CD4-positive, CD25-positive, alpha-beta regulatory T cell (primary cell): ENCODE data around the gene ANTKMT. TPM values are rescaled to one million over a fixed set of nuclear protein-coding genes. Genes with fewer than 3 reads are reported as not detected.

Source experiments
- ATAC-seq, 2 donors: fragments of 150-1000 bp; cut with Tn5 transposase; one replicate each; pipeline ENCODE4 v1.10.0; 2021; ENCODE audit warnings: low read depth in 2 of 2, moderate number of reproducible peaks in 2 of 2, moderate library complexity in 1 of 2
- DNase-seq, 3 donors: peaks; one replicate each; pipeline versions ENCODE4 v3.0.0 to v3.0.0-alpha.2; 2012 to 2022; ENCODE audit warnings: mixed read lengths in 1 of 3
- H3K27ac ChIP-seq: one replicate; pipeline ENCODE4 v1.7.0; 2013; ENCODE audit warnings: mild to moderate bottlenecking, low read length; ENCODE audit not compliant: insufficient read depth, poor library complexity, severe bottlenecking
- H3K27me3 ChIP-seq: one replicate; pipeline ENCODE4 v1.7.0; 2013; ENCODE audit warnings: low read length; ENCODE audit not compliant: control insufficient read depth, insufficient read depth
- H3K36me3 ChIP-seq: one replicate; pipeline ENCODE4 v1.7.0; 2013; ENCODE audit warnings: mild to moderate bottlenecking, low read length, moderate library complexity; ENCODE audit not compliant: control insufficient read depth, insufficient read depth
- H3K4me1 ChIP-seq: 2 replicates; pipeline ENCODE4 v1.7.0; 2013; ENCODE audit warnings: mild to moderate bottlenecking, low read length; ENCODE audit not compliant: insufficient read depth, control insufficient read depth, poor library complexity, severe bottlenecking
- H3K4me3 ChIP-seq: one replicate; pipeline ENCODE4 v1.7.0; 2013; ENCODE audit warnings: low read depth, mild to moderate bottlenecking, low read length, moderate library complexity
- H3K9me3 ChIP-seq, 2 experiments: 1 replicate in 1 of 2; 2 replicates in 1 of 2; pipeline ENCODE4 v1.7.0; 2013; ENCODE audit warnings: low read length in 2 of 2, mild to moderate bottlenecking in 1 of 2, moderate library complexity in 1 of 2; ENCODE audit not compliant: control insufficient read depth in 2 of 2
- H3K27ac Mint-ChIP-seq, 3 donors: one replicate each; pipeline ENCODE4 v1.8.0; 2020 to 2022; ENCODE audit warnings: mild to moderate bottlenecking in 3 of 3, mixed read lengths in 3 of 3, moderate library complexity in 2 of 3
- H3K27me3 Mint-ChIP-seq: one replicate; pipeline ENCODE4 v1.8.0; 2022; ENCODE audit warnings: mild to moderate bottlenecking, mixed read lengths
- H3K36me3 Mint-ChIP-seq: one replicate; pipeline ENCODE4 v1.8.0; 2020; ENCODE audit warnings: mixed read lengths
- H3K4me1 Mint-ChIP-seq, 4 donors: one replicate each; pipeline ENCODE4 v1.8.0; 2020 to 2022; ENCODE audit warnings: mixed read lengths in 4 of 4, mild to moderate bottlenecking in 1 of 4
- H3K4me3 Mint-ChIP-seq, 4 donors: one replicate each; pipeline ENCODE4 v1.8.0; 2020 to 2022; ENCODE audit warnings: mild to moderate bottlenecking in 4 of 4, mixed read lengths in 4 of 4, moderate library complexity in 3 of 4
- H3K9me3 Mint-ChIP-seq, 7 donors: one replicate each; pipeline ENCODE4 v1.8.0; 2020 to 2022; ENCODE audit warnings: mixed read lengths in 7 of 7, mild to moderate bottlenecking in 3 of 7, moderate library complexity in 2 of 7
- polyA plus RNA-seq, 4 donors: library from polyadenylated mRNA; unstranded; fragments of 300-500 nt; fragmentation: Illumina TruSeq; gene quantifications; one replicate each; pipeline ENCODE4 v1.2.3, GENCODE V29; 2021
- total RNA-seq: library from RNA; stranded (reverse); gene quantifications from one replicate; pipeline ENCODE4 v1.2.3, GENCODE V29; 2022

The ANTKMT gene
- total and polyA plus RNA-seq, 5 donors from 2014 or later: 13.6 to 85.9 (median 62.0) TPM

DNA sequence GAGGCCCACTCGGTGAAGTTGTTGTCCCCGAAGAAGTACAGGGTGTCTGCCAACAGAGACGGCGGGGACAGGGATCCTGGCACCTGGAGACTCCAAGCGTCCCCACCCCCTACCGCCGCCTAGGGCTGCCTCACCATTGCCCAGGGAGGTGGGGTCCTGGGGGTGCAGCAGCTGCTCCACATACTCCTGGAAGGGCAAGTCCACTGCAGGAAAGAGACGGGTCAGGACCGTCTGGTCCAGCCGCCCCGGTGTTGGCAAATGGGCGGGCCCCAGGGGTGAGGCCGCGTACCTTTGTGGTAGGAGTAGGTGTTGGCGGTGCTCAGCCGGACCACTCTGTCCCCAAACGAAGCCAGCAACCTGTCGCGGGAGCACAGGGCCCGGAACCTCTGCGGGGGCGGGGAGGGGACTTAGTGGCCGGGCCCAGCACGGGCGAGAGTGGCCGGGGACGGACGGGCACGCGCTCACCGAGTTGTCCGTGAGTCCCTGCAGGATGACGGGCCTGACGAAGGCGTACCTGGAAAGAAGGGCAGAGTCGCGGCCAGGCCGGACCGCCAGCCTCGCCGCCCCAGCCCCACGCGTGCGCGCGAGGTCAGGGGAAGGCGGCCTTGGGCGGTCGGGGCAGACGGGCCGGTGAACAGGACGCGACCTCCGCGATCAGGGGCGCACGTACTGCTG is 37.4 kb upstream of the ANTKMT start:
- H3K4me1 ChIP-seq: peaks cover 43% of the 10 kb centered on the region
- no peaks in the 10 kb centered on the region for H3K27me3 Mint-ChIP-seq

DNA sequence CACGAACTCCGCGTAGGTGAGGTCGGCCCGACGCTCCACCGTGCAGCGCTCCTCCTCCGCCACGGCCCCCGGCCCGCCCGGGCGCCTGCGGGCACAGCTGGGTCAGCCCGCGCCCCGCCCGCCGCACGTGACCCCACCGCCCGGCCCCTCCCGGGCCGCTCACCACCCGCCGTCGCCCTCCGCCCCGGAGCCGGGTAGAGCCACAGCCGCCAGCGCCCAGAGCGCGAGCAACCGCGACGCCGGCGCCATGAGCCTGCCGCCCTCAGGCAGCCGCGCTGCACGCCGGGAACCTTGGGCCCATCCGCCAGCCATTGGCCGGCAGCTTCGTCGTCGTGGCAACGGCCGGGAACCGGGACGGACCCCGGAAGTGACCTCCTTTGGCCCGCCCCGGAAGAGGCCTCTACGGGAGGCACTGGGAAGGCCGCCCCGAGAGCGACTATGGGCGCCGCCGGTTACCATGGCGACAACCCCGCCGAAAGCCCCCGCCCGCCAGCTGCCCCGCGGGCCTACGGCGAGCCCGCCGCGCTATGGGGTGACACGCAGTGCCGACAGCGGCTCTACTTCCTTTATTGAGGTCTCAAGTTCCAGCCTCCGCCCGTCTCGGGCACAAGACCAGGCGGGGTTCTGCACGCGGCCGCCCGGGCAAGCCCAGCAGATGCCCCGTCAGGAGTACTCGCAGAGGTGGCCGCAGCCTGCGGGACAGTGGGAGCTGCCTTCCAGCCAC is 36.7 kb upstream of the ANTKMT start, which contains the start of gene JMJD8:
JMJD8 (minus strand) TSS at position 264 of the 724 bp plus-strand sequence; CDS start at position 249, 15 bp downstream.
- Histone ChIP-seq H3K4me3 (no peak within 1 kb of the TSS), H3K9me3 (no peaks in the 10 kb centered on the region), H3K36me3 (peaks cover 12% of the 10 kb centered on the region), H3K27me3 (no peaks in the 10 kb centered on the region), H3K4me1 (peaks cover 42% of the 10 kb centered on the region), H3K27ac (peak within 1 kb of the TSS; percentile 73)
- Mint-ChIP-seq H3K9me3 (no peaks in the 10 kb centered on the region), H3K36me3 (peaks cover 3% of the 10 kb centered on the region), H3K4me1 (peaks cover 0 to 42% (median 3%) of the 10 kb centered on the region in 4 donors), H3K27me3 (no peaks in the 10 kb centered on the region), H3K4me3 (peak within 1 kb of the TSS; percentile 77 to 86 (median 82)), H3K27ac (peak within 1 kb of the TSS in 2 of 3 donors; percentile 31 to 83)
- DNase-seq: peak; percentile 93 to 97 (median 96)
- peak; percentile 75 to 80 for ATAC-seq

More for the DNA sequence above, 37.4 kb upstream of the ANTKMT start:
- ATAC-seq: no peak
- no peak for DNase-seq
- Mint-ChIP-seq H3K9me3 (no peaks in the 10 kb centered on the region), H3K27ac (peak overlapping the region in 2 of 3 donors; percentile 31 to 83), H3K4me3 (peak overlapping the region; percentile 76 to 86 (median 82)), H3K4me1 (peaks cover 0 to 38% (median 5%) of the 10 kb centered on the region in 4 donors), H3K36me3 (peaks cover 3% of the 10 kb centered on the region)
- Histone ChIP-seq H3K9me3 (no peaks in the 10 kb centered on the region), H3K27ac (peak overlapping the region; percentile 73), H3K4me3 (no peak overlapping the region), H3K36me3 (peaks cover 12% of the 10 kb centered on the region), H3K27me3 (no peaks in the 10 kb centered on the region)

DNA sequence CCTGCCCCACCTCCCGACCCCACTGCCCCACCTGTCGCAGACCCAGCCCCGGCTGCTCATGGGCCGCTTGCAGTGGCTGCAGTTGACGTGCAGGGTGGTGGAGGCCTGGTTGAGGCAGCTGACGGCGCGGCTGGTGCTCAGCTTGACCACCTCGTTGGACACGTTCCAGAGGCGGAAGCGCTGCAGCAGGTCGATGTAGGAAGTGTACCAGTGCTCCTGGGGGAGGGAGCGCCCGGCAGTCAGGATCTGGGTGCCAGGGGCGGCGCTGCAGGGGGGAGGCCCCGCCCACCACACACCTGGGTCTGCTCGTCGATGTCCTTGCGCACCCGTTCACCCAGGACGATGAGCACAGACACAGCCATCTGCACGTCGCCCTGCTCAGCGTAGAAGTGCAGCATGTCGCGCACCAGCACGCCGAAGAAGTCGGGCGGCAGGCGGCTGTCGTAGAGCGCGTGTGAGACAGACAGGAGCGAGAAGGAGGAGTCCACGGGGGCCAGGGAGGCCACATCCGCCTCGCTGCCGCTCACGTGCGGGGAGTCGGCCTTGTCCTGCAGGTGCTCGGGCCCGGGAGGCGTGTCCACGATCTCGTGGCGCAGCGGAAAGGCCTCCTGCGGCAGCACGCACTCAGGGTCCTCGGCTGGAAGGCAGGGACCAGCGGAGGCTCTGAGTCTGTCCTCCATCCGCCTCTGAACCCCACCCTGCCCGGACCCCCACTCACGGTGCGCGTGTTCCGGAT is 35.8 kb upstream of the ANTKMT start:
- no peaks in the 10 kb centered on the region for H3K27me3 ChIP-seq
- Mint-ChIP-seq H3K4me3 (no peak overlapping the region), H3K27ac (no peak overlapping the region), H3K4me1 (peaks cover 0 to 49% (median 6%) of the 10 kb centered on the region in 4 donors), H3K9me3 (no peaks in the 10 kb centered on the region), H3K36me3 (peaks cover 3% of the 10 kb centered on the region), H3K27me3 (no peaks in the 10 kb centered on the region)
- no peaks in the 10 kb centered on the region for H3K9me3 ChIP-seq
- no peak for ATAC-seq
- peaks cover 12% of the 10 kb centered on the region for H3K36me3 ChIP-seq
- no peak overlapping the region for H3K4me3 ChIP-seq
- H3K27ac ChIP-seq: peak overlapping the region; percentile 73
- DNase-seq: no peak
- H3K4me1 ChIP-seq: peaks cover 46% of the 10 kb centered on the region

DNA sequence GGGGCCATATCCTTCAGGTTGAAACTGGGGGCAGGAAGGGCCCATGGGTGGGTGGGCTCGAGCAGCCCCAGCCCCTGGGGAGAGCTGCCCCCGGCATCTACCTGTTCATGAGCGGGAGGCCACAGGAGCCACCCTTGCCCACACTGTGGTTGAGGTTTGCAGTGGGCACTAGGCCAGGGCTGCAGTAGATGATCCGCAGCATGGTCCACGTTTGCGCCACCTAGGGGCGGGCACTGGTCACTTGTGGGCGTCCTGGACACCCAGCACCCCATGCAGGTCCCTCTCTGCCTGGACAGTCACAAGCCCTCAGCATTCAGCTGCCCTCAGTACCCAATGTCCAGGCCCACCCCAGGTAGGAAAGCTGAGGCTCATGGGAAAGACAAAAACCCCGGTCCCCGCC is 35.0 kb upstream of the ANTKMT start:
- no peaks in the 10 kb centered on the region for H3K9me3 Mint-ChIP-seq
- DNase-seq: no peak
- peaks cover 46% of the 10 kb centered on the region for H3K4me1 ChIP-seq

DNA sequence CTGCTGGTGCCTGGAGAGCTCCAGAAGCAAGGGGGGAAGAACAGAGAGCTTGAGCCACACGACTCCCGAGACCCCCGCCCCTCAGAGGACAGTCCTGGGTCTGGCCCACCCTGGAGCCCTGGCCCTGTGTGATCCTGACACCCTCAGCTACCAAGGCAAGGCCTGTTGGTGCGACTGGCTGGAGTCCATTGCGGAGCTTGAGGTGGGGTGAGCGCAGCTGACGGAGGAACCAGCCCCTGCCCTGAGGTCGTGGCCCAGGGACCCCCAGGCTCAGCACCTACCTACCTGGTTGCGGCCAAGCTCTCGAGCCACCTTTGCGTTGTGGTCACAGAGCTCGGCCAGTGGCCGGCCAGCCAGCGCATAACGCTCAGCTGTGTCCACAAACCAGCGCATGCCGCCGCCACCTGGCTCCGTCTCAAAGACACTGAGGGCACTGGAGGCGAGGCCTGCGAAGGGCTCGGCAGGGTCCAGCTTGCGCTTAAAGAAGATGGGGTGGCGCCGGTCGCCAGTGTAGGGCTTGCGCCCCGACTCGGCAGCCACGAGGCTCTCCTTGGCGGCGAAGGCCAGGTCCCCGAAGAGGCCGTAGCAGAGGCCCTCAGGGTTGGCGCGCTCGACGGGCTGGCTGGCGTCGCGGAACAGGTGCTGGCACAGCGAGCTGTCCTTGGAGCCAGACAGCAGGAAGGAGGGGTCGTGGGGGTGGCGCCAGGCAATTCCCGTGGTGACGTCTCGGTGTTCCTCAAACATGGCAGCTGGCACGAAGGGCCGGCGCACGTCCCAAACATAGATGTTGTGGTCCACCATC is 34.3 kb upstream of the ANTKMT start:
- H3K4me1 ChIP-seq: peaks cover 39% of the 10 kb centered on the region
- peaks cover 12% of the 10 kb centered on the region for H3K36me3 ChIP-seq
- DNase-seq (no peak), ATAC-seq (no peak)
- H3K27me3 Mint-ChIP-seq: no peaks in the 10 kb centered on the region
- H3K4me3 ChIP-seq: no peak overlapping the region
- peak overlapping the region in 2 of 4 donors; percentile 33 to 58 for H3K4me3 Mint-ChIP-seq
- H3K36me3 Mint-ChIP-seq: peaks cover 3% of the 10 kb centered on the region
- no peaks in the 10 kb centered on the region for H3K9me3 Mint-ChIP-seq
- no peaks in the 10 kb centered on the region for H3K9me3 ChIP-seq
- no peaks in the 10 kb centered on the region for H3K27me3 ChIP-seq
- H3K27ac Mint-ChIP-seq: no peak overlapping the region
- H3K27ac ChIP-seq: no peak overlapping the region
- H3K4me1 Mint-ChIP-seq: peaks cover 2 to 49% (median 11%) of the 10 kb centered on the region in 4 donors

More for the DNA sequence above, 35.0 kb upstream of the ANTKMT start:
- Histone ChIP-seq H3K36me3 (peaks cover 12% of the 10 kb centered on the region), H3K4me3 (no peak overlapping the region), H3K27ac (no peak overlapping the region), H3K27me3 (no peaks in the 10 kb centered on the region), H3K9me3 (no peaks in the 10 kb centered on the region)
- peaks cover 2 to 52% (median 10%) of the 10 kb centered on the region in 4 donors for H3K4me1 Mint-ChIP-seq
- H3K27ac Mint-ChIP-seq: peak overlapping the region in 1 of 3 donors; percentile 32
- peaks cover 3% of the 10 kb centered on the region for H3K36me3 Mint-ChIP-seq
- no peaks in the 10 kb centered on the region for H3K27me3 Mint-ChIP-seq
- no peak for ATAC-seq
- H3K4me3 Mint-ChIP-seq: peak overlapping the region in 2 of 4 donors; percentile 41 to 60

DNA sequence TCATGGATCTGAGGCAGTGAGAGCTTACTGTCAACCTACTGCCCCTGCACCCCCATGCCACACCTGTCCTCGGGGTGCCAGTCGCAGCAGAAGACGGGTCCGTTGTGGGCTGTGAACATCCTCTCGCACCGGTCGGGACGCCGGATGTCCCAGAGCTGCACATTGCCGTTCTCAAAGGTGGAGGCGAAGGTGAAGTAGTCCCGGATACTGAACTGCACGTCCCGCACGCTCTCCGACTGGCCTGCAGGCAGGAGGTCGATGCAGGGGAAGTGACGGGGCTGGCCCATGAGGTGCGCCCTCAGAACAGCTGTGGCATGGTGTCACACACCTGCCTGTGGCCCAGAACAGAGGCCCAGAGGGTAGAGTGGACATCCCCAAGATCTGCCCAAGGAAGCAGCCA is 33.4 kb upstream of the ANTKMT start:
- H3K9me3 ChIP-seq: no peaks in the 10 kb centered on the region
- DNase-seq (no peak), ATAC-seq (no peak)
- H3K27ac Mint-ChIP-seq: no peak overlapping the region
- H3K27me3 ChIP-seq: no peaks in the 10 kb centered on the region
- H3K9me3 Mint-ChIP-seq: no peaks in the 10 kb centered on the region
- H3K36me3 ChIP-seq: peaks cover 5% of the 10 kb centered on the region
- no peaks in the 10 kb centered on the region for H3K27me3 Mint-ChIP-seq
- H3K4me3 ChIP-seq: no peak overlapping the region
- no peak overlapping the region for H3K27ac ChIP-seq
- H3K36me3 Mint-ChIP-seq: peaks cover 2% of the 10 kb centered on the region
- peak overlapping the region; percentile 33 to 69 (median 61) for H3K4me3 Mint-ChIP-seq
- H3K4me1 ChIP-seq: peaks cover 36% of the 10 kb centered on the region
- peaks cover 2 to 45% (median 10%) of the 10 kb centered on the region in 4 donors for H3K4me1 Mint-ChIP-seq
